Measurements from ENCODE around the gene FRRS1. TPM values are rescaled to one million over a fixed set of nuclear protein-coding genes. Genes with fewer than 3 reads are reported as not detected.

The FRRS1 gene
- total RNA-seq, 1 donor = 4.3 TPM

GRCh38 chr1:99735852-99736251, 30.6 kb downstream of the FRRS1 start:
- DNase-seq (ENCODE audit: low read depth in 2 of 3, low spot score in 2 of 3) = no peak

GRCh38 chr1:99731384-99731783, 35.1 kb downstream of the FRRS1 start:
- no peak for DNase-seq (ENCODE audit: low read depth in 2 of 3, low spot score in 2 of 3)

- DNase-seq (ENCODE audit: low read depth in 2 of 3, low spot score in 2 of 3) = peak in 1 of 3 donors; percentile 27
Measured at GRCh38 chr1:99728494-99729235, 37.8 kb downstream of the FRRS1 start.

GRCh38 chr1:99727575-99728185, 38.8 kb downstream of the FRRS1 start:
- no peak for DNase-seq (ENCODE audit: low read depth in 2 of 3, low spot score in 2 of 3)

- DNase-seq (ENCODE audit: low read depth in 2 of 3, low spot score in 2 of 3) = no peak
Measured at GRCh38 chr1:99726818-99727217, 39.6 kb downstream of the FRRS1 start.

- DNase-seq (ENCODE audit: low read depth in 2 of 3, low spot score in 2 of 3) = no peak
Measured at GRCh38 chr1:99726407-99726806, 40.0 kb downstream of the FRRS1 start.

GRCh38 chr1:99725996-99726395, 40.4 kb downstream of the FRRS1 start:
- no peak for DNase-seq (ENCODE audit: low read depth in 2 of 3, low spot score in 2 of 3)

GRCh38 chr1:99723251-99723650, 43.2 kb downstream of the FRRS1 start:
- DNase-seq (ENCODE audit: low read depth in 2 of 3, low spot score in 2 of 3) = no peak

- no peak for DNase-seq (ENCODE audit: low read depth in 2 of 3, low spot score in 2 of 3)
Measured at GRCh38 chr1:99717005-99717404, 49.4 kb downstream of the FRRS1 start.

GRCh38 chr1:99713006-99713405, 53.4 kb downstream of the FRRS1 start:
- no peak for DNase-seq (ENCODE audit: low read depth in 2 of 3, low spot score in 2 of 3)

GRCh38 chr1:99710994-99711393, 55.4 kb downstream of the FRRS1 start:
- DNase-seq (ENCODE audit: low read depth in 2 of 3, low spot score in 2 of 3) = no peak

- DNase-seq (ENCODE audit: low read depth in 2 of 3, low spot score in 2 of 3) = peak in 2 of 3 donors; percentile 34 to 71
Measured at GRCh38 chr1:99707535-99708142, 58.8 kb downstream of the FRRS1 start.

GRCh38 chr1:99705385-99705784, 61.0 kb downstream of the FRRS1 start:
- no peak for DNase-seq (ENCODE audit: low read depth in 2 of 3, low spot score in 2 of 3)

- DNase-seq (ENCODE audit: low read depth in 2 of 3, low spot score in 2 of 3) = no peak
Measured at GRCh38 chr1:99704356-99704816, 62.0 kb downstream of the FRRS1 start.

GRCh38 chr1:99702221-99702620, 64.2 kb downstream of the FRRS1 start:
- DNase-seq (ENCODE audit: low read depth in 2 of 3, low spot score in 2 of 3) = no peak

- DNase-seq (ENCODE audit: low read depth in 2 of 3, low spot score in 2 of 3) = no peak
Measured at GRCh38 chr1:99700020-99700419, 66.4 kb downstream of the FRRS1 start.

GRCh38 chr1:99697580-99697979, 68.9 kb downstream of the FRRS1 start:
- DNase-seq (ENCODE audit: low read depth in 2 of 3, low spot score in 2 of 3) = no peak

- no peak for DNase-seq (ENCODE audit: low read depth in 2 of 3, low spot score in 2 of 3)
Measured at GRCh38 chr1:99696616-99697015, 69.8 kb downstream of the FRRS1 start.

GRCh38 chr1:99691175-99691574, 75.3 kb downstream of the FRRS1 start:
- no peak for DNase-seq (ENCODE audit: low read depth in 2 of 3, low spot score in 2 of 3)

GRCh38 chr1:99685516-99686180, 80.8 kb downstream of the FRRS1 start:
- DNase-seq (ENCODE audit: low read depth in 2 of 3, low spot score in 2 of 3) = peak in 2 of 3 donors; percentile 24 to 60

- no peak for DNase-seq (ENCODE audit: low read depth in 2 of 3, low spot score in 2 of 3)
Measured at GRCh38 chr1:99682291-99682751, 84.1 kb downstream of the FRRS1 start.
